Measurements from ENCODE around the gene MYH15. TPM values are rescaled to one million over a fixed set of nuclear protein-coding genes. Genes with fewer than 3 reads are reported as not detected.
A peak's percentile ranks its signal among the peaks of the same experiment; 100 is the strongest.

MYH15 gene
- total RNA-seq, 1 experiment from 2014 or later = 0.44 TPM

- DNase-seq (ENCODE audit: low read depth) = peak; percentile 94
Observed at GRCh38 chr3:108472001-108472591, 38.3 kb downstream of the MYH15 start.

GRCh38 chr3:108471426-108471825 is 39.0 kb downstream of the MYH15 start:
- DNase-seq (ENCODE audit: low read depth) = no peak

GRCh38 chr3:108469126-108469525 is 41.3 kb downstream of the MYH15 start:
- DNase-seq (ENCODE audit: low read depth) = no peak

- DNase-seq (ENCODE audit: low read depth) = no peak
Observed at GRCh38 chr3:108468577-108468976, 41.8 kb downstream of the MYH15 start.

GRCh38 chr3:108462899-108463298 is 47.5 kb downstream of the MYH15 start:
- DNase-seq (ENCODE audit: low read depth) = peak; percentile 43

GRCh38 chr3:108461661-108462111 is 48.7 kb downstream of the MYH15 start:
- DNase-seq (ENCODE audit: low read depth) = no peak

- no peak for DNase-seq (ENCODE audit: low read depth)
Observed at GRCh38 chr3:108459225-108459624, 51.2 kb downstream of the MYH15 start.

GRCh38 chr3:108455212-108455705 is 55.1 kb downstream of the MYH15 start:
- peak; percentile 44 for DNase-seq (ENCODE audit: low read depth)

GRCh38 chr3:108453565-108453964 is 56.8 kb downstream of the MYH15 start:
- peak; percentile 48 for DNase-seq (ENCODE audit: low read depth)

- DNase-seq (ENCODE audit: low read depth) = no peak
Observed at GRCh38 chr3:108450444-108450843, 60.0 kb downstream of the MYH15 start.

- no peak for DNase-seq (ENCODE audit: low read depth)
Observed at GRCh38 chr3:108448593-108448992, 61.8 kb downstream of the MYH15 start.

- no peak for DNase-seq (ENCODE audit: low read depth)
Observed at GRCh38 chr3:108447096-108447847, 63.1 kb downstream of the MYH15 start.

- no peak for DNase-seq (ENCODE audit: low read depth)
Observed at GRCh38 chr3:108442281-108442680, 68.1 kb downstream of the MYH15 start.

GRCh38 chr3:108441518-108441917 is 68.9 kb downstream of the MYH15 start:
- DNase-seq (ENCODE audit: low read depth) = no peak

GRCh38 chr3:108441071-108441507 is 69.3 kb downstream of the MYH15 start:
- DNase-seq (ENCODE audit: low read depth) = no peak

- no peak for DNase-seq (ENCODE audit: low read depth)
Observed at GRCh38 chr3:108438542-108438941, 71.9 kb downstream of the MYH15 start.

- no peak for DNase-seq (ENCODE audit: low read depth)
Observed at GRCh38 chr3:108437439-108437838, 73.0 kb downstream of the MYH15 start.

GRCh38 chr3:108433928-108434327 is 76.5 kb downstream of the MYH15 start:
- no peak for DNase-seq (ENCODE audit: low read depth)

- DNase-seq (ENCODE audit: low read depth) = no peak
Observed at GRCh38 chr3:108432431-108432830, 78.0 kb downstream of the MYH15 start.

- DNase-seq (ENCODE audit: low read depth) = peak; percentile 49
Observed at GRCh38 chr3:108430540-108430939, 79.9 kb downstream of the MYH15 start.

- DNase-seq (ENCODE audit: low read depth) = peak; percentile 20
Observed at GRCh38 chr3:108428586-108428985, 81.8 kb downstream of the MYH15 start.

- DNase-seq (ENCODE audit: low read depth) = peak; percentile 72
Observed at GRCh38 chr3:108420926-108421325, 89.5 kb downstream of the MYH15 start.

Measured in M059J (cell line).